Suprapubic skin (tissue), 4 donors: ENCODE measurements around the gene KDM4B. TPM values are rescaled to one million over a fixed set of nuclear protein-coding genes. Genes with fewer than 3 reads are reported as not detected.

Experiments used
- DNase-seq, 2 donors: peaks; one replicate each; pipeline ENCODE4 v3.0.0-alpha.2; 2019; ENCODE audit warnings: low spot score in 2 of 2
- H3K27ac ChIP-seq: fragments of 200-600 bp; sonication (generic); one replicate; pipeline ENCODE4 v1.5.1; 2019
- H3K27me3 ChIP-seq: fragments of 200-600 bp; sonication (generic); one replicate; pipeline ENCODE4 v1.5.1; 2019
- H3K36me3 ChIP-seq: fragments of 200-600 bp; sonication (generic); one replicate; pipeline ENCODE4 v1.5.1; 2019
- H3K4me1 ChIP-seq: fragments of 200-600 bp; sonication (generic); one replicate; pipeline ENCODE4 v1.5.1; 2019
- H3K4me3 ChIP-seq: fragments of 200-600 bp; sonication (generic); one replicate; pipeline ENCODE4 v1.5.1; 2019; ENCODE audit warnings: mild to moderate bottlenecking
- H3K9me3 ChIP-seq: fragments of 200-600 bp; sonication (generic); one replicate; pipeline ENCODE4 v1.5.1; 2019
- EP300 ChIP-seq: sonication (generic); formaldehyde crosslinking; IDR thresholded peaks from one replicate; pipeline ENCODE4 v1.6.1; 2017; ENCODE audit warnings: antibody characterized with exemption
- POLR2A ChIP-seq, 2 donors: fragments of 450-650 bp; IDR thresholded peaks; one replicate each; pipeline ENCODE4 v1.6.1; 2017; ENCODE audit warnings: antibody characterized with exemption in 2 of 2, mild to moderate bottlenecking in 2 of 2, moderate library complexity in 2 of 2
- POLR2AphosphoS5 ChIP-seq, 3 donors: sonication (generic); formaldehyde crosslinking; IDR thresholded peaks; one replicate each; pipeline ENCODE4 v1.6.1; 2017; ENCODE audit warnings: antibody characterized with exemption in 3 of 3
- WGBS: methylation state at CpG from one replicate; pipeline ENCODE4 v1.1.5; 2018; 5-methylcytosine and 5-hydroxymethylcytosine counted together
- total RNA-seq, 4 donors: library from RNA; depleted of rRNA; stranded (reverse); fragments of >200 nt; gene quantifications; one replicate each; pipeline ENCODE4 v1.1.0, GENCODE V29; 2016
- TF ChIP-seq, protein P1 (sequence below), 2 donors: fragments of 200-600 bp in 1 of 2; fragments of 450-650 bp in 1 of 2; sonication (generic) in 1 of 2; IDR thresholded peaks; one replicate each; pipeline ENCODE4 v1.5.1; 2016 to 2019; ENCODE audit warnings: antibody characterized with exemption in 2 of 2, mild to moderate bottlenecking in 1 of 2, moderate library complexity in 1 of 2

The KDM4B gene
- total RNA-seq, 4 donors from 2014 or later: 34.2 to 82.7 (median 48.7) TPM

- Histone ChIP-seq H3K4me3 (no peak overlapping the region), H3K27ac (no peak overlapping the region), H3K36me3 (no peaks in the 10 kb centered on the region), H3K27me3 (no peaks in the 10 kb centered on the region), H3K4me1 (no peaks in the 10 kb centered on the region), H3K9me3 (peaks cover 14% of the 10 kb centered on the region)
- 98% methylated on average over 5 of the region's 5 CpGs for WGBS
- DNase-seq: no peak
- TF ChIP-seq POLR2A (IDR thresholded peaks at IDR 0.05) (no peak), EP300 (no peak), POLR2AphosphoS5 (IDR thresholded peaks at IDR 0.05) (no peak)
- TF ChIP-seq, protein P1, sequence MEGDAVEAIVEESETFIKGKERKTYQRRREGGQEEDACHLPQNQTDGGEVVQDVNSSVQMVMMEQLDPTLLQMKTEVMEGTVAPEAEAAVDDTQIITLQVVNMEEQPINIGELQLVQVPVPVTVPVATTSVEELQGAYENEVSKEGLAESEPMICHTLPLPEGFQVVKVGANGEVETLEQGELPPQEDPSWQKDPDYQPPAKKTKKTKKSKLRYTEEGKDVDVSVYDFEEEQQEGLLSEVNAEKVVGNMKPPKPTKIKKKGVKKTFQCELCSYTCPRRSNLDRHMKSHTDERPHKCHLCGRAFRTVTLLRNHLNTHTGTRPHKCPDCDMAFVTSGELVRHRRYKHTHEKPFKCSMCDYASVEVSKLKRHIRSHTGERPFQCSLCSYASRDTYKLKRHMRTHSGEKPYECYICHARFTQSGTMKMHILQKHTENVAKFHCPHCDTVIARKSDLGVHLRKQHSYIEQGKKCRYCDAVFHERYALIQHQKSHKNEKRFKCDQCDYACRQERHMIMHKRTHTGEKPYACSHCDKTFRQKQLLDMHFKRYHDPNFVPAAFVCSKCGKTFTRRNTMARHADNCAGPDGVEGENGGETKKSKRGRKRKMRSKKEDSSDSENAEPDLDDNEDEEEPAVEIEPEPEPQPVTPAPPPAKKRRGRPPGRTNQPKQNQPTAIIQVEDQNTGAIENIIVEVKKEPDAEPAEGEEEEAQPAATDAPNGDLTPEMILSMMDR (IDR thresholded peaks at IDR 0.05): no peak
Measured at GRCh38 chr19:5196832-5197231, 227.9 kb downstream of the KDM4B start.

GRCh38 chr19:5200844-5201243 is 231.9 kb downstream of the KDM4B start:
- Histone ChIP-seq H3K27ac (no peak overlapping the region), H3K9me3 (peaks cover 21% of the 10 kb centered on the region), H3K36me3 (peaks cover 4% of the 10 kb centered on the region), H3K4me3 (no peak overlapping the region), H3K4me1 (no peaks in the 10 kb centered on the region), H3K27me3 (no peaks in the 10 kb centered on the region)
- whole genome bisulfite sequencing: 94% methylated on average over 4 of the region's 4 CpGs
- no peak for DNase-seq
- TF ChIP-seq EP300: no peak
- TF ChIP-seq, protein P1 (IDR thresholded peaks at IDR 0.05): no peak
- TF ChIP-seq POLR2AphosphoS5 (IDR thresholded peaks at IDR 0.05): no peak
- no peak for TF ChIP-seq POLR2A (IDR thresholded peaks at IDR 0.05)

- Histone ChIP-seq H3K9me3 (peaks cover 21% of the 10 kb centered on the region), H3K36me3 (peaks cover 18% of the 10 kb centered on the region), H3K4me3 (no peak overlapping the region), H3K4me1 (no peaks in the 10 kb centered on the region), H3K27ac (no peak overlapping the region), H3K27me3 (no peaks in the 10 kb centered on the region)
- DNase-seq: no peak
- 98% methylated on average over 4 of the region's 4 CpGs for WGBS
- TF ChIP-seq POLR2AphosphoS5 (IDR thresholded peaks at IDR 0.05) (no peak), POLR2A (IDR thresholded peaks at IDR 0.05) (no peak), EP300 (no peak)
- TF ChIP-seq, protein P1 (IDR thresholded peaks at IDR 0.05): no peak
Measured at GRCh38 chr19:5202553-5202952, 233.6 kb downstream of the KDM4B start.

Other genes with a start within 250 kb of the KDM4B start
- gene DPP9, start 245.3 kb upstream of the KDM4B start, total RNA-seq: 100 to 1,000 TPM in 2 of 4 donors, 10 to 100 TPM in 2; 51.2 to 126 (median 84.1) TPM
- 10 to 100 TPM; 29.6 to 51.8 (median 41.1) TPM for gene FEM1A, start 177.4 kb upstream of the KDM4B start, total RNA-seq
- 10 to 100 TPM; 16.5 to 28.3 (median 20.3) TPM for gene TICAM1, start 137.4 kb upstream of the KDM4B start, total RNA-seq
- gene PLIN3, start 101.4 kb upstream of the KDM4B start, total RNA-seq: 10 to 100 TPM; 52.4 to 74.9 (median 65.5) TPM
- under 1 TPM in 1 of 4 donors, not detected in 3; 0.48 TPM for gene ARRDC5, start 66.2 kb upstream of the KDM4B start, total RNA-seq
- gene UHRF1, start 59.6 kb upstream of the KDM4B start, total RNA-seq: 1 to 10 TPM in 3 of 4 donors, under 1 TPM in 1; 0.40 to 3.7 (median 2.8) TPM